NT2/D1 (cell line): Measurements from ENCODE around the gene SEC14L1.

ENCODE experiments used
- DNase-seq: peaks from one replicate; pipeline ENCODE4 v3.0.0-alpha.2; 2011; ENCODE audit warnings: low read depth, low spot score
- H3K27me3 ChIP-seq: 2 replicates; pipeline ENCODE4 v1.6.0; 2011; ENCODE audit warnings: mild to moderate bottlenecking; ENCODE audit not compliant: insufficient read length, insufficient read depth
- H3K36me3 ChIP-seq: 2 replicates; pipeline ENCODE4 v1.6.1; 2011; ENCODE audit warnings: mild to moderate bottlenecking, low read length, mixed read lengths; ENCODE audit not compliant: insufficient read depth, insufficient read length
- H3K4me1 ChIP-seq: 2 replicates; pipeline ENCODE4 v1.5.1; 2011; ENCODE audit not compliant: insufficient read depth, insufficient read length
- H3K4me3 ChIP-seq: 2 replicates; pipeline ENCODE4 v1.5.1; 2011; ENCODE audit warnings: low read depth; ENCODE audit not compliant: insufficient read length
- H3K9ac ChIP-seq: 2 replicates; pipeline ENCODE4 v1.6.0; 2011; ENCODE audit warnings: low read depth; ENCODE audit not compliant: insufficient read length
- H3K9me3 ChIP-seq: 2 replicates; pipeline ENCODE4 v1.5.1; 2011; ENCODE audit warnings: mild to moderate bottlenecking, low read length; ENCODE audit not compliant: insufficient read depth
- SUZ12 ChIP-seq: IDR thresholded peaks from 2 replicates; pipeline ENCODE4 v1.6.1; 2011; ENCODE audit not compliant: insufficient read length, insufficient read depth; ENCODE audit errors: extremely low read depth
- YY1 ChIP-seq: IDR thresholded peaks from 2 replicates; pipeline ENCODE4 v1.6.1; 2011; ENCODE audit not compliant: insufficient read length, insufficient read depth
- ZNF274 ChIP-seq: IDR thresholded peaks from 2 replicates; pipeline ENCODE4 v1.6.1; 2011; ENCODE audit warnings: mild to moderate bottlenecking, low read depth, low read length

The SEC14L1 gene

GRCh38 chr17:77117415-77117814, 23.4 kb upstream of the SEC14L1 start:
- Histone ChIP-seq H3K9ac (no peak overlapping the region), H3K9me3 (no peaks in the 10 kb centered on the region), H3K4me1 (peaks cover 3% of the 10 kb centered on the region), H3K36me3 (no peaks in the 10 kb centered on the region), H3K4me3 (no peak overlapping the region), H3K27me3 (no peaks in the 10 kb centered on the region)
- TF ChIP-seq ZNF274 (no peak), SUZ12 (no peak)
- no peak for DNase-seq

GRCh38 chr17:77118251-77118928, 22.4 kb upstream of the SEC14L1 start:
- H3K4me1 ChIP-seq, result peaks cover 3% of the 10 kb centered on the region
- H3K36me3 ChIP-seq, result no peaks in the 10 kb centered on the region
- no peak for DNase-seq
- H3K9ac ChIP-seq, result no peak overlapping the region
- TF ChIP-seq SUZ12, result no peak
- no peak for TF ChIP-seq YY1
- TF ChIP-seq ZNF274, result no peak
- H3K9me3 ChIP-seq, result no peaks in the 10 kb centered on the region
- no peak overlapping the region for H3K4me3 ChIP-seq
- no peaks in the 10 kb centered on the region for H3K27me3 ChIP-seq

GRCh38 chr17:77119668-77120301, 21.0 kb upstream of the SEC14L1 start:
- Histone ChIP-seq H3K4me1 (peaks cover 3% of the 10 kb centered on the region), H3K4me3 (no peak overlapping the region), H3K9me3 (no peaks in the 10 kb centered on the region), H3K36me3 (no peaks in the 10 kb centered on the region), H3K27me3 (no peaks in the 10 kb centered on the region), H3K9ac (no peak overlapping the region)
- DNase-seq, result no peak
- TF ChIP-seq YY1 (no peak), SUZ12 (no peak), ZNF274 (no peak)

- peaks cover 5% of the 10 kb centered on the region for H3K4me1 ChIP-seq
These were observed 19.9 kb upstream of the SEC14L1 start for GRCh38 chr17:77120868-77121267.

GRCh38 chr17:77124192-77124889, 16.4 kb upstream of the SEC14L1 start:
- DNase-seq, result no peak
- TF ChIP-seq YY1 (no peak), SUZ12 (no peak), ZNF274 (no peak)
- no peaks in the 10 kb centered on the region for H3K27me3 ChIP-seq
- H3K36me3 ChIP-seq, result no peaks in the 10 kb centered on the region
- H3K4me3 ChIP-seq, result no peak overlapping the region
- H3K9me3 ChIP-seq, result no peaks in the 10 kb centered on the region
- H3K9ac ChIP-seq, result no peak overlapping the region
- H3K4me1 ChIP-seq, result peaks cover 8% of the 10 kb centered on the region

More at GRCh38 chr17:77120868-77121267, 19.9 kb upstream of the SEC14L1 start:
- no peak for DNase-seq
- H3K9ac ChIP-seq, result no peak overlapping the region
- no peak overlapping the region for H3K4me3 ChIP-seq
- no peaks in the 10 kb centered on the region for H3K9me3 ChIP-seq
- no peak for TF ChIP-seq SUZ12
- TF ChIP-seq ZNF274, result no peak
- TF ChIP-seq YY1, result no peak
- no peaks in the 10 kb centered on the region for H3K36me3 ChIP-seq
- H3K27me3 ChIP-seq, result no peaks in the 10 kb centered on the region

GRCh38 chr17:77125432-77125901, 15.3 kb upstream of the SEC14L1 start:
- H3K9me3 ChIP-seq, result no peaks in the 10 kb centered on the region
- no peak overlapping the region for H3K4me3 ChIP-seq
- DNase-seq, result no peak
- TF ChIP-seq YY1 (no peak), ZNF274 (no peak), SUZ12 (no peak)
- H3K27me3 ChIP-seq, result no peaks in the 10 kb centered on the region
- H3K9ac ChIP-seq, result no peak overlapping the region
- H3K36me3 ChIP-seq, result no peaks in the 10 kb centered on the region
- peaks cover 8% of the 10 kb centered on the region for H3K4me1 ChIP-seq

GRCh38 chr17:77126519-77126918, 14.2 kb upstream of the SEC14L1 start:
- no peak overlapping the region for H3K4me3 ChIP-seq
- no peak overlapping the region for H3K9ac ChIP-seq
- peaks cover 8% of the 10 kb centered on the region for H3K4me1 ChIP-seq
- no peaks in the 10 kb centered on the region for H3K27me3 ChIP-seq
- H3K9me3 ChIP-seq, result no peaks in the 10 kb centered on the region
- H3K36me3 ChIP-seq, result no peaks in the 10 kb centered on the region
- DNase-seq, result no peak
- TF ChIP-seq SUZ12 (no peak), YY1 (no peak), ZNF274 (no peak)
